Activated T-cell treated with anti-CD3 and anti-CD28 coated beads for 4 hours (primary cell): ENCODE data around the gene CALB2.

Experiments
- DNase-seq: peaks from one replicate; pipeline ENCODE4 v3.0.0-alpha.2; 2020

Gene CALB2

DNA sequence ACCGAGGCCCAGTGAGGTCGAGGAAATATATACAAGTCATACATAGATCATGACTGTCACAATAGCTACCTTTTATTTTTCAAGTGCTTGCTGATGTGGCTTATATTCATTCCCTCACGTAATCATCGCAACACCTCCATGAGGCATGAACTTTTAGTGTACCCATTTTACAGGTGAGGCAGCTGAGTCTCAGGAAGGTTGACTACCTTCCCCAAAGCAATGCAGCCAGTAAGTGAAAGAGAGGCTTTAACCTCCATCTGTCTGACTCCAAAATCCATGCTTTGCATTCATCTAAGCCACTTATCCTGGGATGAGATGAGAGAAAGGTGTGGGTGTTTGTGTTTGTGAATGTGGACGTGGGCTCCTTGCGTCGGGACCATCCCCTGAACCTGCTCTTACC is 30.8 kb downstream of the CALB2 start:
- no peak for DNase-seq

DNA sequence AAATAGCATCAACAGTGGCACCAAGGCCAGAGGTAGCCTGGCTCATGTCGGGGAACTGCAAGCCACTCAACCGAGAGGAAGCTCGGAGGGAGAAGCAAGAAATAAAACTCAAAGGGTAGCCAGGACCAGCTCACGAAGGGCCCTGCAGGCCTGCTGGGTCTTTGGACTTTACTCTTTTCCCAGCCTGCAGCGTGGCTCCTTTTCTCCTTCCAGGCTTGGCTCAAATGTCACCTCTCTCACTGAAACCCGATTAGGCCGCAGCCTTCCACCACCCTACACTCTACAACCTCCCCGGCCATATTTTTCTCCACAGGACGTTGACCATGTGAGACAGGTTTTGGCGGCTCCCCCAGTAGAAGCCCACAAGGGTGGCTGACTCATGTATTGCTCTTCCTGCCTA is 38.1 kb downstream of the CALB2 start:
- no peak for DNase-seq

DNA sequence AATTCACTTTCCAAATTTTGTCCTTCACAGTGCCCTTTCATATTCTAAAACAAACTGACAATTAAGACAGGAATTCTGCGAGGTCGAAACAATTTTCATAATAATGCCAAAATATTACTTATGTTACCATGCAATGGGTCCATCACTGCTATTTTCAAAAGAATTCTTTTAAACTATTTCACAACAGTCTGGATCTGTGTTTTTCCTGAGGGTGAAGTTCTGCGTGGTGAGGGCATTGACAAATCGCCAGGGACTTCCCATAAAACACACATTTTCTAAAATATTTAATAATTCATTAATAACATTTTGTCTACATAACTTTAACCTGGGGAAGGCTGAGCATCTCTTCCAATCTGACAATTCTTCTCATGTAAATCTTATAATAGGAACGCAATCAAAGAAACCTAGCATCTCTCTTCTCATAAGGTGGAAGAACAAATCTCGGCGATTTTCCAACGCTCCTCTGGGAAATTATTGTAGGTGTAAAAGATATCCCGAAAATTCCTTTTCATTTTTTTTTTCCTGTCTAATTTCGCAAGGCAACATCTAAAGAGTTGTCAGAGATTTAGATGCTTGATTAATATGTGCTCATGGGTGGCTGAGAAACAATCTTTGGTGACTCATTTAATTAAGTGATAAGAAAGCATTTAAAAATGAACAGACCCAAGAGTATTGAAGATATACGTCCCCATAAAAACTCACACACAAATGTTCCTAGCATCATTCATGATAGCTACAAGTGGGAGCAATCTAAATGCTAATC is 41.5 kb downstream of the CALB2 start:
- no peak for DNase-seq

DNA sequence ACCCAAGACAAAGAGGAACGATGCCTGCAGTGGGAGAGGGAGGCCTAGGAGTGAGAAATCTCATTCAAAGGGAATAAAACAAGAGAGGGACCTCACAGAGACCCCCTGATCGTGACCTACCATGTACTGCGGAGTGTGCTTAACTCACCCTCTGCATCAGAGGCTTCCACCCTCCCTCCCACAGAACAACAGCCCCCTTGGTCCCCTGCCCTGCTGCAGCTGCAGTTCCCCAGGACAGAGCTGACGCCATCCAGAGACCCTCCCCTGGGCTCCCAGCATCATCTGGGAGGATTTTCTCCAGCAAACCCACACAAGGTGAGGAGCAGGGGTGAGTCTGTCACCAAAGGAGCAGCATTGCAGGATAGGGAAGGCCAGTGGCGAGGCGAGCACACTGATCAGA is 43.5 kb downstream of the CALB2 start:
- DNase-seq: no peak

DNA sequence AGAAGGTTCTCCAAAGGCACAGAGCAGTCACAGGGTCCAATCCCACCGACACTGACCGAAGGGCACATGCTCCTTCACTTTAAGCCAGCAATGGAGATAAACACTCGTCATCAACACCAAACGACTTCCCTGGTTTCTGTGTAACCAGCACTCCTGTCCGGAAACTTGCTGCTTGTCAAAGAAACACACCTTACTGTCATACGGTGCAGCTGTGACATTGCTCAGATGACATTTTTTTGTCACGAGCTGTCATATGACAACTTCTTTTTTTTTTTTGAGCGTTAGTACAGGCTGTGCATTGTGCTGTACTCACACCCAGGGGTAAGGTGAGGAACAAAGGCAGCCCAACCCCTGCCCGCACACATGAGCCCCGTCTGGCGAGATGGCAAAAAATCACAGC is 44.2 kb downstream of the CALB2 start:
- DNase-seq: no peak

DNA sequence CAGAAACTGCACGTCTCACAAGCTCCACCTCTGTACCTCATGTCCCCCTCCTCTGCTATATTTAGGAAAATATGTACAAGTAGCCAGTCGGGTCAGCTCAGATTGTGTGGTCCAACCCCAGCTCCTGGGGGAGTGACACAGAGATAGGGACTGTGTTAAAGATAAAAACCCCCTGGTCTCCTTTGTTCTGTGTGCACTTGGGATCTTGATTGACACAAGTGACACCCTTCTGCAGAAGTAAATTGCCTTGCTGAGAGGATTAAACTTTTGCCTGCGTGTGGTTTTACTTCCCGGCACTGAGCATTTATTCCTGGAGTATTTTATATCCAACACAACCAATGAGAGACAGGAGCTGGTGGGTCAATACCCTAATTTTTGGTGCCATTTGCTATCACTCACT is 45.8 kb downstream of the CALB2 start:
- no peak for DNase-seq

DNA sequence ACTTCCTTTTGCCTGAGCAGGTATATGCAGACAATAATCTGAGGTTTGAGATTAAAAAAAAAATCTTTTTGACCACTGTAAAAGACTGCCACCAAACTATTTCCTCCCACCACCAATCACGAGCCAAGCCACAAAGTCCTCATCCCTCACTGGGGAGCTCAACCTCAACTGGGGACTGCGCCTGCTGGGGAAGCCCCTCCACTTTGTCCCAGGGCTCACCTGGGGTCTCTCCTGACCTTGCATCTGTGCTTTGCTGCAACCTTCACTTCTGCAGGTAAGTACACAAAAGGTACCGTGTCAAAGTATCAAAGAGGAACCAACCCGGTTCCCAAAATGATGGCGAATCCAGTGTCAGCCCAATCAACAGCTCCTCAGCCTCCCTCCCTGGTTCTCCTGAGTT is 47.8 kb downstream of the CALB2 start:
- DNase-seq: no peak

DNA sequence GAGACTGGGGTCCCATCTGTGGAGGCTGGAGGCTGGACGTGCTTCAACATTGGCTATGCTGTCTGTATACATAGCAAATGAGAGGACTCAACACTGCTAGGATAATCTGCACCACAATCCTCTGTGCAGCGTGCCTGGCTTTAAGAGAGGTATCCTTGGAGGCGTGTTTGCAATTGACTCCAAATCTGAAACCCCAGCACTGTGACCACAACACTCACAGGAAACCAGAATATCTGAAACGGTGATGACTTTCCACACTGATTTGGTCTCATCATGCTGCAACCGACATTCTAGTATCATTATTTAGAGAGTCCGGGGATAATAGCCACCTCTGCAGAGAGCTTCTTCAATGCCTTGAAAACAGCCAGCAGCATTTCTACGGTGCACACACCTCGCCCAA is 48.2 kb downstream of the CALB2 start:
- DNase-seq: no peak

DNA sequence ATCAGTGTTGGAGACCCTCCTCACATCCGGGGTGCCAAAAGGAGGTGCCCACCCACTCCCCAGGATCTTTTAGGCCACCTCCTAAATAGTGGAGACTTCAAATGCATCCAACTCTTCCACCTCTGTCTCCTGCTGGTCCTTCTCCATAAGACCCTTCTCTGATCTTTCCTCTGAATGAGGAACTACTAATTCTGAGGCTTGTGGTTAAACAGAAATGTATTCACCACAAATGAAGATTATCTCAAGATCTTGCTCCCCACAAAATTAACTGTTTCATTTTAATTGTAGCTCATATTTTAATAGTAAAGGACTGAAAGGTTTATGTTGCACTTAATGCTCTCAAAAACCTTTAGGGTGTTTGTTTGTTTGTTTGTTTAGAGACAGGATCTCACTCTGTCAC is 49.2 kb downstream of the CALB2 start:
- DNase-seq: no peak

DNA sequence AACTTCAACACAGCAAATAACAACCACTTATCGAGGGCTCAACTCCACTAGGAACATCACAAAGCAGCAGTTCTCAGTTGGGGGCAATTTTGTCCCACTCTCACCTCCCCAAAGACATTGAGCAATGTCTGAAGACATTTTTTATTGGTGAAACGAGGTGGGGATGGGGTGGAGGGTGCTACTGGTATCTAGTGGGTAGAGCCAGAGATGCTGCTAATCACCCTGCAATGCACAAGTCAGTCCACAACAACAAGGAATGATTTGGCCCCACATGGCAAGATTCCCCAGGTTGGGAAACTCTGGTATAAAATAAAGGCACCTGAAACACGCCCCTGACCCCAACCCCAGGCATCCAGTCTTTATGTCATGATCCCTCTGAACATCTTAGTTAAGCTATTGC is 50.0 kb downstream of the CALB2 start:
- DNase-seq: no peak

DNA sequence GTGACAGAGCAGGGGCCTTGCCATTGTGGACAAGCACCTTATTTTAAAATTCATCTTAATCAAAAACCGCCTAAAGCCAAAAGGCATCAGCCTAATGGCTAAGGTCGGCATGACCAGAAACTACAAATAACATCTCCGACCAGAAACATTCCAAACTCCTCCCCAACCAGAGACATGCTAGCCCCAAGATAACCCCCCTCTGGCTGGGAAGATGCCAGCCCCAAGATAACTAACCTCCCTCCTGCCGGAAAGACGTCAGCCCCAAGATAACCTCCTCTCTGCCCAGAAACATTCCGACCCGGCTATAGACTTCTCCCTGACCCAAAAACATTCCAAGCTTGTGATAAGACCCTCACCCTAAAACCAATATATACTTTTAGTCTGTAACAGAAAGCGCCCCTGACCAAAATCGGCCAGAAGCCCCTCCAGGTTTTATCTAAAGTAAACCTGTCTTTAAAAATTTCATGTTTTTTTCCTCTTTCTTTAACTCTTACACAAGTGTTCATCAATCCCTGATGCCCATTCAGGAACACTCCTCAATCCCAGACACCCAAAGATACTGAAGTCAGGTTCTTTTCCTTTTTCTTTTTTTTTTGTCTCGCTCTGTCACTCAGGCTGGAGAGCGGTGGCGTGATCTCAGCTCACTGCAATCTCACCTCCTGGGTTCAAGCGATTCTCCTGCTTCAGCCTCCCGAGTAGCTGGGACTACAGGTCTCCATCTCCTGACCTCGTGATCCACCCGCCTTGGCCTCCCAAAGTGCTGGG is 50.7 kb downstream of the CALB2 start:
- DNase-seq: no peak

DNA sequence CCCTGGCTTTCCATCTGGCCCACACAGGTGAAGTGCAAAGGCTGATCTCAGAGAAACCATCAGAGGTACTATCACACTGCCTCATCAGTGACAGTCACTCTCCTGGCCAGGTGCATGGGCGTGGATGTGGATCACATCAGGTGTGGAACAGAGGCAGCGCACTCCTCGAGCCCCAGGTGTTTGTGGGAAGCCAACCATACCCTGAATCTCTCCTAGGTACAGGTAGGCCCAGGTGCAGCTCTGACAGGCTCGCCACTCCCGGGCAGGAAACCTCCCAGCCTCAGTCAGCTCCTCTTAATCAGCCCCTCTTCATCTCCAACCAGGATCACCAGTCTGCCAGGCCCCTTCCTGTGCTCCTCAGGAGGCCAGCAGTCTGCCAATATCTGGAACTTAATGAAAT is 51.6 kb downstream of the CALB2 start:
- DNase-seq: no peak

DNA sequence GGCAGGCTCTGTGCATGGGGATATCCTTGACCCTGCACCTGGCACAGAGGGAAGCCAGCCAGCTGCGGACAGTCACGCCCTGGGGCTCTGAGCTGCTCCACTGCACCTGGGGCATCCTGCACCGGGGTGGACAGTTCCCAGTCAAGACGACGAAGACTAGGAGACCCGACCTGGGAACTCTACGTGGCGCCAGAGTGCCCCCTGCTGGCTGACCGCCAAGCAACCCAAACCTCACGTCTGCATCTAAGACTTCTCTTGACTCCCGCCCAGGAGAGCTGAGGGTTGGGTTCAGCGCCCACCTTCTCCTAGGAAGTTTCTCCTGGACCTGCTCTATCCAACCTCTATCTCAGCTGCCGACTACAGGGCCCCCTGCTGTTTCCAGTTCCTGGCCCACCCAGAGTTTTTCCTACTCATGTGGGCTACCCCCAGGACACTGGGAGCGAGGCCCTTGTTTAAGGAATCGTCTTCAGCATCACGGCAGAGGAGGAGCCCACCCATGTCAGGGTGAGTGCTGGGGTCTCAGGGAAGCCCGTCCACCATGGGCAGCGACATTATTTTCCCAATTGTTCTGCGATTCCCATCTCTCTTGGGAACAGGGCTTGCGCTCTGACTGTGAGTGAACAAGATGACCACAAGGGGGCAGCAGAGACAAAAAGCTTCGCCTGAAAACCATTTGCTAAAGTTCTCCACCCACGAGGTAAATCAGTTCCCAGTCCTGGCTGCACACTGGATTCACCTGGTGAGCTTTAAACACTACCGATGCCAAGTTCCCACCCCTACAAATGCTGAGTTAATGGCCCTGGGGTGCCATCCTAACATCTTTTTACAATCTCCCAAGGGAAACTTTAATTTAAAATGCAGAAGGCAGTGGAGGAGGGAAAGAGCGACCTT is 54.0 kb downstream of the CALB2 start:
- DNase-seq: peak; percentile 71

DNA sequence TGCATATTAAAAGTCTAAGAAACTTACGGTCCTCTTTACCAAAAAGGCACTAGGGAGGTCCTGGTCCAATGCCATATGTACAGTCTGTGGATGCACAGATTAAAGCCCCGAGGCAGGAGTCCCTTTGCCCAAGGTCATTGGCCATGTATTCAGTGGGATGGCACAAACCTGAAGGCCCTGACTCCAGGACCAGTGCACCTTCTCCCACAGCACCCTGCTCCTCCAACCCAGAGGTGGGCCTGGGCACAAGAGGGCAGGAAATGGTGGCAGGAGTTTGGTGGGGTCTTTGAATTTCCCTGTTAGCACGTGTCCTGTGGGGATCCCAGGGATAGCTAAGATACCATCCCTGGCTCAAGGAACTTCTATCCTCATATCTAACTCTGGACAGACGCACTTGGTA is 54.8 kb downstream of the CALB2 start:
- no peak for DNase-seq

DNA sequence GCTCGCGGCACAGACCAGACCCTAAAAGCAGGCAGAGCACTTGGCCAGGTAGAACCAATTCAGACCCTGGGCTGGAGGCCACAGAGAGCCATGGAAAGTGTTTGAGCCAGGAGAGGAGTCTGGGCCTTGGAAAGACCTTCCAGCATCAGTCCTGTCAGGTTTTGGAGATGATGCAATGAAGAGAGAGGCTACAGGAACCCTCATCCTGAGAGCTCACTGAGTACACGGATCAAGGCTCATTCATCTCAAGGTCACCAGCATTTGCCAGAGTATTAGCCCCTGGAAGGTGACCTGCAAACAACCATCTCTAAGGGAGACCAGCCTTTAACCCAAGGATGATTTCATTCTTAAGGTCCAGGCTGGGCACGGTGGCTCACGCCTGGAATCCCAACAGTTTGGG is 55.5 kb downstream of the CALB2 start:
- no peak for DNase-seq

DNA sequence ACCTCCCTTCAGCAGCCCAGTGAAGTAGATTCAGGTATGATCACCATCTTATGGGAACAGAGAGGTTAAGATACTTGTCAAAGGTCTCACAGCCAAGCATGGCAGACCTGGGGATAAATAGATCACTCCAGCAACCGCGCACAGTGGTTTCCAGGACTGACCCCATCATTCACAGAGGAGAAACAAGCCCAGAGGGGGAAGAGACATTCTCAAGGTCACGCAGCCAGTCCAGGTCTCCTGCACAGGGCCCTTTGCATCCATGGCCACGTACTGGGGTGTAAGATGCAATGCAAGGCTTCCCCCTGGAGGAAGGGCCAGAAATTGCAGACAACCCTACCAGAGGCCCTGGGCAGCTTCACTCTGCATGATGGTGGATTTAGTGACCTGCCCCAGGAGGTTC is 63.4 kb downstream of the CALB2 start:
- DNase-seq: no peak

DNA sequence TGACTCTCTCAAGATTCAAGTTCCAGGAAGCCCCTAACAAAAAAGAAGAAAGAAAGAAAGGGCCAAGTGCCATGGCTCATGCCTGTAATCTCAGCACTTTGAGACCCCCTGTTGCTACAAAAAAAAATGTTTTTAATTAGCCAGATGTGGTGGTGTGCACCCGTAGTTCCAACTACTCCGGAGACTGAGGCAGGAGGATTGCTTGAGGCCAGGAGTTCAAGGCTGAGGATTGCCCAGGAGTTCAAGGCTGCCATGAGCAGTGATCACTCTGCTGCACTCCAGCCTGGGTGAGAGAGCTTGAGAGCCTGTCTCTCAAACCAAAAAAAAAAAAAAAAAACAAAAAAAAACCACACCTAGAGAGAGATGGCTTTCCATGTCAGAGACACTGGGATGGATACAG is 64.5 kb downstream of the CALB2 start:
- DNase-seq: no peak

DNA sequence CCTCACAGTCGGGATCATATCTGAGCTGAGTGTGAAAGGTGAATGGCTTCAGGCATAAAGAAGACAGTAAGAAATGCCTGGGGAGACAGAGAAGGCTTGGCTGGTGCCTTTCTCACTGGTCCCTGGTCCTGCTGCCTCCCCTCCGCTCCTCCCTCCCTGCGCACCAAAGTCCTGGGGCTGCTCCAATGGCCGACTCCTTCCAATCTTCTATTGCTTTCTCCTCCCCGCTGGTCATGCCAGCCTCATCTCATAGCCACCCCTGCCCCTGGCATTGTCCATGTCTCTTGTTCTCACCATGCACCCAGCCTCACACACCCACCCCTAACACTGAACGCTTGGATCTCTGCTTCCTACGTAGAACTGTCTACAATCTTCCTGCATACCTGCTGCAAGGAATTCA is 65.3 kb downstream of the CALB2 start:
- no peak for DNase-seq

DNA sequence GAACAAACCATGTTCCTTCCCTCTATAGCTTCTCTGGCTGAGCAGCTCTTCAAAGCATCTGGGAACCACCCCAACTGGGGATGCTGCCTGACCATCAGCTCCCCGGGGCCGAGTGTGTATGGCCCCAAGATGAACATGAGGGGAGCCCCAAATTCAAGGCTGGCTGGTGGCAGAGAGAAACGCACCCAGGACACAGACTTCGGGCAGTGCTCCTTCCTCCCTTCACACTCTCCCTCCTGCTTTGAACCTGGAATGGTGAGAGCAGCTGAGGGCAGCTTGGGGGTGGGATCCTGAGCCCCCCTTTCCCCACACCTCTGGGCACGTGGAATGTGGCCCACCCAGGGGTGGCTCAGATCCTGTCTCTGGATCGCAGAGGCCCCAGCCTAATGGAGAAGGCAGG is 66.1 kb downstream of the CALB2 start:
- DNase-seq: no peak

DNA sequence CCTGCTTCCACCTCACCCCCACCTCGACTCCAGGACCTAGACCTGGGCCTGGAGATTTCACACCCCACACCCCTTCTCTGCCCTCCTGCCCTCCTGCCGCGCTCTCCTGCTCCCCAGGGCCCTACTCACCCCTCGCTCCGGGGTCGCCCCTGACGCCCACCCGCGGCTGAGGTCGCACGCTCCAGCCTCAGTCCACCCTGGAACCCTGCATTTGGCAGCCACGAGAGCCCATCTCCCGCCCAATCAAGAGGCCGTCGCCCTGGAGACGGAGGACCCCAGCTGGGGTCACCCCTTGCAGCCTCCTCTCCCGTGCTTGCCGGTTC is 67.2 kb downstream of the CALB2 start:
- no peak for DNase-seq

DNA sequence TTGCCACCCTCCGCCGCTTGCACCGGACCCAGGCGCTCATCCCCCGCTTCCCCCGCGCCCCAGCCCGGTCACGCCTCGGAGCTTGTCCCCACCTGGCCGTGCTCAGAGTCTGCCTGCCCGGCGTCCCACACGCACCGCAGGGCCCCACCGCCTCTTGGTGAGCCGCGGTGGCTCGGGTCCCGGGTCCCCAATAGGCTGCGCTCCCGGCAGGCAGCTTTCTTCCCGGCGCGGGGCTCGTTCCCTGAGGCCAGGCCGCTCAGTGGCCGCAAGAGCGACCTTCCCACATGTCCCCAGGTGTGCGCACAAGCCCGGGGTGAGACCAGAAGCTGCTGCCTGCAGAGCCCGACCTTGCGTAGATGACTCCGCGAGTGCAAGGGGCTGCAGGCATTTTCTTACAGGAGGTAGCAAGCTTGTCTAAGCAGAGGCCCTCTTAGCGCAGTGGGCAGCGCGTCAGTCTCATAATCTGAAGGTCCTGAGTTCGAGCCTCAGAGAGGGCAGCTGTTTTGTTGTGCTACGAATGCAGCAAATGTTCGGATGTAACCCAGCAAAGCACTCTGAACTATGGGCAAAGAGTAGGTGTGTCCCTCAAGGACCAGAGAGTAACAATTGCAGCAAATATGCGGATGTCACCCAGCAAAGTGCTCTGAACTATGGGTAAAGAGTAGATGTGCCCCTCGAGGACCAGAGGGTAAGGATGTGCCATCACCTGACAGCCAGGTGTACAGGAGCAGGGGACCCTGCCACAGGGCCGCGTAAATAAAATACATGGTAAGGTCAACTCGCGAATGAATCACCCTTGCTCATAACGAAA is 67.8 kb downstream of the CALB2 start:
- DNase-seq: no peak

DNA sequence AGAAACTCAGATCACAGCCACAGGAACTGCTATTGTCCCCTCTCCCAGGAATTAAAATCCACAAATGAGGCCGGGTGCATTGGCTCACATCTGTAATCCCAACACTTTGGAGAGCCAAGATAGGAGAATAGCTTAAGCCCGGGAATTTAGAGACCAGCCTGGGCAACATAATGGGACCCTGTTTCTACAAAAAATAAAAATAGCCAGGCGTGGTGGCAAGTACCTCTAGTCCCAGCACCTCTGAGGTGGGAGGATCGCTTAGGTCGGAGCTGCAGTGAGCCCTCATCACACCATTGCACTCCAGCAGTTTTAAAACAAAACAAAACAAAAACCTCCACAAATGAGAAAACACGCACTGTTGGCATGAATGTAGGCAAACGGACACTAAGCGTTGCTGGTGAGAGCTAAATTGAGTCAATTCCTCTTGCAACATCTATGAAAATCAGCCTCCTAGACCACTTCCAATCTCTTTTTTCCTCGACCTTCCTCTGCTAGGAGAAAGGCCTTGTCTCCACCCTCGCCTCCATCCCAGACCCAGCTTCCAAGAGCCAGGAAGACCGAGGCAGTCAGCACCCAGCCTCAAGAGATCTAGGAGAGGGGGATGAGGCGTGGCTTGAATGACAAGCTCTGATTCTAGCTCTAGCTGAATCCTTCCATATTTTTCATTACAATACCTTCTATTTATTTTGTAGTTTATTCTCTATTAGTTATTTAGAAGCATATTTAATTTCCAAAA is 68.5 kb downstream of the CALB2 start:
- no peak for DNase-seq
